ENCODE measurements around the gene SLC39A9.

SLC39A9 gene

GRCh38 chr14:69505338-69506240 is 107.1 kb downstream of the SLC39A9 start:
- DNase-seq, result no peak

- no peak for DNase-seq
These were observed 107.7 kb downstream of the SLC39A9 start for GRCh38 chr14:69506241-69506595.

Measured in left hindlimb (tissue), 1 donor.